GM12873 (cell line): Measurements from ENCODE around the gene WSCD1.

ENCODE experiments used
- CTCF ChIP-seq: IDR thresholded peaks from 2 replicates; pipeline ENCODE4 v1.5.1; 2012; ENCODE audit warnings: low read depth, mild to moderate bottlenecking, moderate library complexity, low read length, control low read depth; ENCODE audit not compliant: insufficient read depth; ENCODE audit errors: missing control alignments

The WSCD1 gene

DNA sequence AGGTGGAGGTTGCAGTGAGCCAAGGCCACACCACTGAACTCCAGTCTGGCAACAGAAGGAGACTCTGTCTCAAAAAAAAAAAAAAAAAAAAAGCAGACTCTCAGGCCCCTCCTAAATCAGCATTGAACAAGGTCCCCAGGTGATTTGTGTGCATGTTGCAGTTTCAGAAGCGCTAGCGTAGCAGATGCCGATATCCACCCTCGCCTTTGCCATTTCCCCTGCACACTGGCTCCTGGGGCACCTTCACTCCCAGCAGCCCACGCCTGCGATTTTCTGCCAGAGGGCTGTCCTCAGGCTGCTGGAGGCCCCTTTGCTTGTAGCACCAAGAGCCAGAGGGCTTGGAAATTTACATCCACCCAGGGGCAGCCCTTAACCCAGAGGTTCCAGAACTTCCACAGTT is 95.6 kb downstream of the WSCD1 start:
- no peak for TF ChIP-seq CTCF

GRCh38 chr17:6166492-6167179 is 96.5 kb downstream of the WSCD1 start:
- no peak for TF ChIP-seq CTCF

GRCh38 chr17:6168296-6168695 is 98.1 kb downstream of the WSCD1 start:
- TF ChIP-seq CTCF = no peak

- no peak for TF ChIP-seq CTCF
Observed at GRCh38 chr17:6170349-6170748, 100.2 kb downstream of the WSCD1 start.

DNA sequence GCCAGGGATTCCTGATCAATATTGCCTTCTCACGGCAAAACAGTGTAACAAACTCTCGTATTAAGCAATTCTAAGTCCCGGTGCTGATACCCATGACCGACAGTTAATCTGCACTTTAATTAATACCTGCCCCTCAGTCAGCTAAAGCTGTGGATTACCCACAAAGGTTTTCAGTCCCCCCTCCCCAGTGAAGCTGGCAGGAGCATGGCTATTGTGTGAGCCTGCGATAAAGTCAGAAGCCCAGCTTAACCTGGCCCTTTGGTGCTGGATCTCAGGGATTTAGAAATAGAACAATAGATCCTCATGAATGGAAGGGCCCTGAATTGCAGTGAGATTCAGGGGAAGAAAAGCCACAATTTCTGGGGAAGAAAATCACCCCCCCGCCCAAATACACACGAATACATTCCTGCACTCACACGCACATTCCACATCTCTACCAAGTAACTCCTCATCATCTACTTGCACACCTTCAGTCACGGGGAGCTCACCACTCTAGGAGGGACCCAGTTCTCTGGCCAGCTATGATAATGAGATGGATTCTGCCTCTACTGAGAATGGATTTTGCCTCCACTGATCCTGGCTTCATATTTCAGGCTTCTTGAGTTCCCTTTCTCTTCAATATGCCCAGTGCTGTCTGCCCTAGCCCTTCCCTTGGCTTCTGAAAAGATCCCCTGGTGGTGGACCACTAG is 102.6 kb downstream of the WSCD1 start:
- no peak for TF ChIP-seq CTCF

DNA sequence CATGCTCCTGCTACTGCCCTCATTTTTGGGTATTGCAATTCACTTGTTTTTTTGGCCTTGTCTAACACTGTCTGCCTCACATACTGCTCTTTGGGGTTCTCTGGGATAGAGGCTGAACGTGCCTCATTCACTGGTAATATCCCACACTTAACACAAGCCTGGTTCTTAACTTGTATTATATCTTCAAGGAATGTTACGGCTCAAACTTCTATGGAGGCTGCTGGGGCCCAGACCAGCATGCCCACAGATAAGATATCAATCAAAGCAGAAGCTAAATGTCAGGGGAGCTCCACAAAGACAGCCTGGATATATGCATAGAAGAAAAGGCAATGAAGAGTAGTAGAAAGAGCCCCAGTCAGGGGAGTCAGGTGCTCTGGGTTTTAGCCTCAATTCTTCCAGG is 103.5 kb downstream of the WSCD1 start:
- no peak for TF ChIP-seq CTCF
